ENCODE measurements around the gene ABTB1. TPM values are rescaled to one million over a fixed set of nuclear protein-coding genes. Genes with fewer than 3 reads are reported as not detected.
A peak's percentile ranks its signal among the peaks of the same experiment; 100 is the strongest.
"Not testable (repeated sequence)": the region's sequence is repeated elsewhere in the genome, so short reads cannot be mapped to it uniquely, and the experiment has no call there.

ABTB1 gene
- total RNA-seq, 2 experiments from 2014 or later = 6.8 to 8.0 TPM

GRCh38 chr3:127674790-127675189, 2.0 kb downstream of the ABTB1 start:
- Mint-ChIP-seq H3K4me3 (peak overlapping the region; percentile 15), H3K4me1 (peaks cover 19% of the 10 kb centered on the region), H3K9me3 (no peaks in the 10 kb centered on the region), H3K27me3 (no peaks in the 10 kb centered on the region), H3K36me3 (no peaks in the 10 kb centered on the region), H3K27ac (peak overlapping the region; percentile 64)
- DNase-seq = no peak

- Mint-ChIP-seq H3K9me3 (no peaks in the 10 kb centered on the region), H3K4me1 (peaks cover 19% of the 10 kb centered on the region), H3K27ac (no peak overlapping the region), H3K27me3 (no peaks in the 10 kb centered on the region), H3K36me3 (no peaks in the 10 kb centered on the region), H3K4me3 (no peak overlapping the region)
- no peak for DNase-seq
These were observed 3.1 kb downstream of the ABTB1 start for GRCh38 chr3:127675651-127676391.

- no peak for DNase-seq
- Mint-ChIP-seq H3K36me3 (no peaks in the 10 kb centered on the region), H3K4me1 (peaks cover 20% of the 10 kb centered on the region), H3K4me3 (no peak overlapping the region), H3K27me3 (no peaks in the 10 kb centered on the region), H3K27ac (no peak overlapping the region), H3K9me3 (no peaks in the 10 kb centered on the region)
These were observed 3.7 kb downstream of the ABTB1 start for GRCh38 chr3:127676456-127676855.

GRCh38 chr3:127676921-127677351, 4.2 kb downstream of the ABTB1 start:
- Mint-ChIP-seq H3K4me1 (peaks cover 22% of the 10 kb centered on the region), H3K27ac (no peak overlapping the region), H3K36me3 (no peaks in the 10 kb centered on the region), H3K27me3 (no peaks in the 10 kb centered on the region), H3K4me3 (no peak overlapping the region), H3K9me3 (no peaks in the 10 kb centered on the region)
- no peak for DNase-seq

DNA sequence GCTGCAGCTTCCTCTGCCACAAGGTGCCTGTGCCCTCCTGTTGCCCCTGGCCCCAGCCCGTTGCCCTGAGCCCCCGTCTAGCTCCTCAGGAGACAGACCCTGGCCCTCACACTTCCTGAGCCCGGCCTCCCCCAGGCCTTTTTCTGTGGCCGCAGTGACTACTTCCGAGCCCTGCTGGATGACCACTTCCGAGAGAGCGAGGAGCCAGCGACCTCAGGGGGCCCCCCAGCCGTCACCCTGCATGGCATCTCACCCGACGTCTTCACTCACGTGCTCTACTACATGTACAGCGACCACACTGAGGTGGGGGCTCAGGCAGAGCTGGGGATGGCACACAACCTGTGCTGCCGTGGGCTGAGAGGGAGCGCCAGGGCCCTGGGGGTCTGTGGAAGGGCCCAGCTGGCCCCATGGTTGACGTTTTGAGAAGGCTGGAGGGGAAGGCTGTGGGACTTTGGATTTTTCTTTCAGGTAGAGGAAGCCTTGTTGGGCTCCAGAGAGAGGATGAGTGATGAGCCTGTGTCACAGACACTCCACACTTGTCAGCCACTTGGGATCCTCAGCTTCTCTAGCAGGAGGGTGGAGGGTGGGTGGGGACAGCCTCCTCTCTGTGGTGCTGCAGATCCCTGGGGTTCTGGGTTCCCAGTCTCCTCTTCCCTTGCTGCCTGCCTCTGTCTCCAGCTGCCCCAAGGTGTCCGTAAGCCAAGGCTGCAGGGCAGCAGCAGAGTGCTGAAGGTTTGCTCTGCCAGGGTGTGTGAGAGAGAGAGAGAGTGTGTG, 5.0 kb downstream of the ABTB1 start:
- no peak for DNase-seq
- Mint-ChIP-seq H3K36me3 (no peaks in the 10 kb centered on the region), H3K27ac (no peak overlapping the region)

DNA sequence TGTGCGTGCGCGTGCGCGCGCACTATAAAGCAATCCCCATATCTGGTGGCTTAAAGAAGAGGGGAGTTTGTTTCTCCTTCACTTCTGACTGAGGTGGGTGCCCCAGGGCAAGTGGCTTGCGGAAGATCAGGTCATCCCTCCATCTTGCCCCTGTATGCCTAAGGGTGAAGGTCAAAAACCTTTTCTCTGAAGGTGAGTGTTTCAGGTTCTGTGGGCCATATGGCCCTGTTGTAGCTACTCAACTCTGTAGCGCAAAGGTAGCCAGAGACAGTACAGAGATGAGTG, 5.5 kb downstream of the ABTB1 start:
- Mint-ChIP-seq H3K9me3 (no peaks in the 10 kb centered on the region), H3K27ac (no peak overlapping the region), H3K36me3 (no peaks in the 10 kb centered on the region), H3K4me3 (no peak overlapping the region), H3K4me1 (peaks cover 22% of the 10 kb centered on the region), H3K27me3 (no peaks in the 10 kb centered on the region)
- no peak for DNase-seq

More for the DNA sequence above, 5.0 kb downstream of the ABTB1 start:
- no peaks in the 10 kb centered on the region for H3K9me3 Mint-ChIP-seq
- no peaks in the 10 kb centered on the region for H3K27me3 Mint-ChIP-seq
- H3K4me3 Mint-ChIP-seq = no peak overlapping the region
- H3K4me1 Mint-ChIP-seq = peaks cover 22% of the 10 kb centered on the region

- no peaks in the 10 kb centered on the region for H3K27me3 Mint-ChIP-seq
- no peaks in the 10 kb centered on the region for H3K36me3 Mint-ChIP-seq
- no peak overlapping the region for H3K27ac Mint-ChIP-seq
- H3K4me3 Mint-ChIP-seq = no peak overlapping the region
- no peak for DNase-seq
- peaks cover 20% of the 10 kb centered on the region for H3K4me1 Mint-ChIP-seq
- H3K9me3 Mint-ChIP-seq = no peaks in the 10 kb centered on the region
These were observed 6.1 kb downstream of the ABTB1 start for GRCh38 chr3:127678611-127679533.

DNA sequence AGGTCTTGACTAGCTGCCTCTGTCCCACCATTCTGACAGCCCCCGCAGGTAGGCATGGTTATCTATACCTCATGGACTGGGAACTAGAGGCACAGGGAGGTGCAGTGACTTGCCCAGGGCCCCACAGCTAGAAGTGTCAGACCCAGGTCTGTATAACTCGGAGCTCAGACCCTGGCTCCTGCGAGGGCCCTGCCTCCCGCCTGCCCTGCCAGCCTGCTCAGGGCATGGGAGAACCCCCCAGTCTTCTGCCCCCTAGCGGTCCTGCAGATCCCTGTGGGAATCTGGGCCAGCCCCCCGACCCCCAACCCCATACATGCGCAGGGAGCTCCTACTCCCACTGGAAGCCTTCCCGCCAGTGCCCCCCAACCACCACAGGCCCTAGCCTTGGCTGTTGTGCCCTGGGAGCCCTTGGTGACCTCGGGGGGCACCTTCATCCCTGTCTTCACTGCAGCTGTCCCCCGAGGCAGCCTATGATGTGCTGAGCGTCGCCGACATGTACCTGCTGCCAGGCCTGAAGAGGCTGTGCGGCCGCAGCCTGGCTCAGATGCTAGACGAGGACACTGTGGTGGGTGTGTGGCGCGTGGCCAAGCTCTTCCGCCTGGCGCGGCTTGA, 6.9 kb downstream of the ABTB1 start:
- H3K4me1 Mint-ChIP-seq = peaks cover 13% of the 10 kb centered on the region
- H3K4me3 Mint-ChIP-seq = no peak overlapping the region
- no peaks in the 10 kb centered on the region for H3K27me3 Mint-ChIP-seq
- H3K36me3 Mint-ChIP-seq = no peaks in the 10 kb centered on the region
- no peaks in the 10 kb centered on the region for H3K9me3 Mint-ChIP-seq
- no peak for DNase-seq
- no peak overlapping the region for H3K27ac Mint-ChIP-seq

DNA sequence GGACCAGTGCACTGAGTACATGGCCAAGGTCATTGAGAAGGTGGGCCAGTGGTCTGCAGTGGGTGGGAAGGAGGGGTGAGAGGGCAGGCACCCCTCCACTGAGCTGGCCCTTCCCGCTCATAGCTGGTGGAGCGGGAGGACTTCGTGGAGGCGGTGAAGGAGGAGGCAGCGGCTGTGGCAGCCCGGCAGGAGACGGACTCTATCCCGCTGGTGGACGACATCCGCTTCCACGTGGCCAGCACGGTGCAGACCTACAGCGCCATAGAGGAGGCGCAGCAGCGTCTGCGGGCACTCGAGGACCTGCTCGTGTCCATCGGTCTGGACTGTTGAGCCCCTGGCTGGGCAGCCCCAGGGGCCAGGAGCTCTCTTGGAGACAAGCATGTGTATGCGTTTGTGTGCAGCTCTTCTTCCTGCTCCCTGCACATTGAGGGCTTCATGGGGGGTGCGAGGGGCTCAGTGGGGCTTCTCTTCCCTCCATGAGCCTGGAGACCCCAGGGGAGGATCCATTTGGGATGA, 7.5 kb downstream of the ABTB1 start:
- Mint-ChIP-seq H3K4me3 (no peak overlapping the region), H3K9me3 (no peaks in the 10 kb centered on the region), H3K4me1 (peaks cover 8% of the 10 kb centered on the region), H3K27ac (no peak overlapping the region), H3K27me3 (no peaks in the 10 kb centered on the region), H3K36me3 (no peaks in the 10 kb centered on the region)
- DNase-seq = no peak

GRCh38 chr3:127680798-127681221, 8.1 kb downstream of the ABTB1 start:
- DNase-seq = no peak
- H3K4me1 Mint-ChIP-seq = peaks cover 8% of the 10 kb centered on the region
- no peak overlapping the region for H3K27ac Mint-ChIP-seq
- no peaks in the 10 kb centered on the region for H3K36me3 Mint-ChIP-seq
- H3K9me3 Mint-ChIP-seq = no peaks in the 10 kb centered on the region
- no peak overlapping the region for H3K4me3 Mint-ChIP-seq
- H3K27me3 Mint-ChIP-seq = no peaks in the 10 kb centered on the region

GRCh38 chr3:127682175-127682554, 9.4 kb downstream of the ABTB1 start:
- DNase-seq, H3K4me1 Mint-ChIP-seq, H3K27me3 Mint-ChIP-seq, H3K9me3 Mint-ChIP-seq, H3K36me3 Mint-ChIP-seq, H3K4me3 Mint-ChIP-seq, H3K27ac Mint-ChIP-seq: not testable (repeated sequence)

GRCh38 chr3:127682561-127682960, 9.8 kb downstream of the ABTB1 start:
- DNase-seq = no peak
- H3K4me3 Mint-ChIP-seq = no peak overlapping the region

DNA sequence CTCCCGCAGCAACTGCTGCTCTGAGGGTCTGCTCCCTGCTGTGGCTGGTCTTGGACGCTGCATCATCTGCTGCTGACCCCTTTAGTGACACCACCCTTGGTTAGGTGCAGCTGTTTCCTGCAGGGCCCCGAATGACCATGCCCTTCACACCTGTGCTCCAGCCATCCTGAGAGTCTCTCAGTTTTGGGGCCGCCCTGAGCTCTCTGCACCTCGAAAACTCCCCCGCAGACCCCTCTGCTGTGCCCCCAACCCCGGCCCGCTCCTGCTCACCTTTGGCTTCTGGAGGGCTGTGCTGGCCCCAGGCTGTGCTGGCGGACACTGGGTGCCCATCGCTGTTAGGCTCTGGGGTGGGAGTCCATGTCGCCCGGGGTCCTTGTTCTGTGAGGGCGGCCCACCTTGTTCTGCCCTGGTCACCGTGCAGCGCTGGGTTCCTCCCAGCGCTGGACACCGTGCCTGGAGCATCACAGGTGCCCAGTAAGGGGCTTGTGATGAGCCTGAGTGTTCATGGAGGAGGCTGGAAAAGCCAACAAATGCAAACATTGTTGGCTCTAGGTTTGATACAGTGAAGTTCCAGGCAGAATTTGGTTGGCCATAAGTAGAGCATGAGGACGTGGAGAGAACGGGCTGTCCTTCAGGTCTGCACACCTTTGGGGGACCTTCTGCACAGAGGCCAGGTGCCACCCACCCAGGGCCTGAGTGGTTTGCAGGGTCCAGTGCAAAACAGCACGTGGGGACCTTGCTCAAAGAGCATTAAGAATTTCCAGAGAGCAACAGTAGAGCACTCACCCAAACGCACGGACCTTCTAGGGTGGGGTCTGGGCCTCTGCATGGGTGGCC, 12.3 kb downstream of the ABTB1 start:
- H3K27me3 Mint-ChIP-seq = no peaks in the 10 kb centered on the region
- no peaks in the 10 kb centered on the region for H3K9me3 Mint-ChIP-seq
- H3K36me3 Mint-ChIP-seq = no peaks in the 10 kb centered on the region
- no peak for DNase-seq
- H3K27ac Mint-ChIP-seq = no peak overlapping the region
- H3K4me1 Mint-ChIP-seq = peaks cover 5% of the 10 kb centered on the region
- H3K4me3 Mint-ChIP-seq = no peak overlapping the region

More at GRCh38 chr3:127682561-127682960, 9.8 kb downstream of the ABTB1 start:
- H3K27me3 Mint-ChIP-seq = no peaks in the 10 kb centered on the region
- no peak overlapping the region for H3K27ac Mint-ChIP-seq
- H3K9me3 Mint-ChIP-seq = no peaks in the 10 kb centered on the region
- peaks cover 5% of the 10 kb centered on the region for H3K4me1 Mint-ChIP-seq
- H3K36me3 Mint-ChIP-seq = no peaks in the 10 kb centered on the region

Data from activated naive CD8-positive, alpha-beta T cell treated with anti-CD3 and anti-CD28 coated beads for 36 hours (primary cell).